Measurements from ENCODE around the gene CD4. TPM values are rescaled to one million over a fixed set of nuclear protein-coding genes. Genes with fewer than 3 reads are reported as not detected.

CD4 gene
- total RNA-seq, 1 donor from 2014 or later: 0.70 TPM

- Mint-ChIP-seq H3K4me3 (ENCODE audit: unreplicated experiment) (peak overlapping the region; percentile 86), H3K27ac (ENCODE audit: unreplicated experiment) (peak overlapping the region; percentile 86), H3K27me3 (ENCODE audit: low read depth) (no peaks in the 10 kb centered on the region), H3K9me3 (ENCODE audit: low read depth) (no peaks in the 10 kb centered on the region), H3K36me3 (ENCODE audit: low read depth) (peaks cover 15% of the 10 kb centered on the region), H3K4me1 (ENCODE audit: low read depth) (peaks cover 58% of the 10 kb centered on the region)
- no peak for DNase-seq (ENCODE audit: low spot score)
- TF ChIP-seq, protein P1, sequence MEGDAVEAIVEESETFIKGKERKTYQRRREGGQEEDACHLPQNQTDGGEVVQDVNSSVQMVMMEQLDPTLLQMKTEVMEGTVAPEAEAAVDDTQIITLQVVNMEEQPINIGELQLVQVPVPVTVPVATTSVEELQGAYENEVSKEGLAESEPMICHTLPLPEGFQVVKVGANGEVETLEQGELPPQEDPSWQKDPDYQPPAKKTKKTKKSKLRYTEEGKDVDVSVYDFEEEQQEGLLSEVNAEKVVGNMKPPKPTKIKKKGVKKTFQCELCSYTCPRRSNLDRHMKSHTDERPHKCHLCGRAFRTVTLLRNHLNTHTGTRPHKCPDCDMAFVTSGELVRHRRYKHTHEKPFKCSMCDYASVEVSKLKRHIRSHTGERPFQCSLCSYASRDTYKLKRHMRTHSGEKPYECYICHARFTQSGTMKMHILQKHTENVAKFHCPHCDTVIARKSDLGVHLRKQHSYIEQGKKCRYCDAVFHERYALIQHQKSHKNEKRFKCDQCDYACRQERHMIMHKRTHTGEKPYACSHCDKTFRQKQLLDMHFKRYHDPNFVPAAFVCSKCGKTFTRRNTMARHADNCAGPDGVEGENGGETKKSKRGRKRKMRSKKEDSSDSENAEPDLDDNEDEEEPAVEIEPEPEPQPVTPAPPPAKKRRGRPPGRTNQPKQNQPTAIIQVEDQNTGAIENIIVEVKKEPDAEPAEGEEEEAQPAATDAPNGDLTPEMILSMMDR (IDR thresholded peaks at IDR 0.05): peak; percentile 80
Observed at GRCh38 chr12:6766651-6767349, 22.5 kb upstream of the CD4 start.

GRCh38 chr12:6767353-6768319 lies 21.7 kb upstream of the CD4 start:
- Mint-ChIP-seq H3K36me3 (ENCODE audit: low read depth) (peaks cover 15% of the 10 kb centered on the region), H3K27me3 (ENCODE audit: low read depth) (no peaks in the 10 kb centered on the region), H3K4me3 (ENCODE audit: unreplicated experiment) (peak overlapping the region; percentile 86), H3K4me1 (ENCODE audit: low read depth) (peaks cover 55% of the 10 kb centered on the region), H3K9me3 (ENCODE audit: low read depth) (no peaks in the 10 kb centered on the region), H3K27ac (ENCODE audit: unreplicated experiment) (peak overlapping the region; percentile 86)
- DNase-seq (ENCODE audit: low spot score): no peak
- TF ChIP-seq, protein P1 (IDR thresholded peaks at IDR 0.05): no peak

- no peaks in the 10 kb centered on the region for H3K9me3 Mint-ChIP-seq (ENCODE audit: low read depth)
- TF ChIP-seq, protein P1 (IDR thresholded peaks at IDR 0.05): no peak
- H3K27ac Mint-ChIP-seq (ENCODE audit: unreplicated experiment): peak overlapping the region; percentile 86
- peak overlapping the region; percentile 86 for H3K4me3 Mint-ChIP-seq (ENCODE audit: unreplicated experiment)
- no peak for DNase-seq (ENCODE audit: low spot score)
- peaks cover 15% of the 10 kb centered on the region for H3K36me3 Mint-ChIP-seq (ENCODE audit: low read depth)
- H3K4me1 Mint-ChIP-seq (ENCODE audit: low read depth): peaks cover 48% of the 10 kb centered on the region
- H3K27me3 Mint-ChIP-seq (ENCODE audit: low read depth): no peaks in the 10 kb centered on the region
Observed at GRCh38 chr12:6768437-6768914, 20.9 kb upstream of the CD4 start.

- Mint-ChIP-seq H3K27me3 (ENCODE audit: low read depth) (no peaks in the 10 kb centered on the region), H3K36me3 (ENCODE audit: low read depth) (peaks cover 15% of the 10 kb centered on the region), H3K4me3 (ENCODE audit: unreplicated experiment) (peak overlapping the region; percentile 86), H3K9me3 (ENCODE audit: low read depth) (no peaks in the 10 kb centered on the region), H3K27ac (ENCODE audit: unreplicated experiment) (peak overlapping the region; percentile 86), H3K4me1 (ENCODE audit: low read depth) (peaks cover 43% of the 10 kb centered on the region)
- TF ChIP-seq, protein P1 (IDR thresholded peaks at IDR 0.05): no peak
- DNase-seq (ENCODE audit: low spot score): no peak
Observed at GRCh38 chr12:6768990-6769389, 20.3 kb upstream of the CD4 start.

DNA sequence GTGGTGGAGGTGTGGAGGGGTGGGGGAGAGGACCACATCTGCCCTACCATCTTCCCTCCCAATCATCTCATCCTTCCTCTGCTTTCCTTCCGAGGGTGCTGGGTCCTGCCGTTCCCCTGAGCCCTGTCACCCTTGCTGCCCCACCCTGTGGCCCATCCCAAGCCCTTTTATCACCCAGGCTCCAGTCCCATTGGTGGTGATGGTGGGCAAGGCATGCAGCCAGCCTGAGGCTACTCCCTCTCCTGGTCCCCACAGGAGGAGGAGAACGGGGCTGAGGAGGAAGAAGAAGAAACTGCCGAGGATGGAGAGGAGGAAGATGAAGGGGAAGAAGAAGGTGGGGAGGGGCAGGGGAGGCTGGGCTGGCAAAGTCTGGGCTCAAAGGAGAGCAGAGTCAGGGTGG lies 19.7 kb upstream of the CD4 start:
- Mint-ChIP-seq H3K27ac (ENCODE audit: unreplicated experiment) (no peak overlapping the region), H3K4me1 (ENCODE audit: low read depth) (peaks cover 36% of the 10 kb centered on the region), H3K4me3 (ENCODE audit: unreplicated experiment) (no peak overlapping the region), H3K9me3 (ENCODE audit: low read depth) (no peaks in the 10 kb centered on the region), H3K27me3 (ENCODE audit: low read depth) (no peaks in the 10 kb centered on the region), H3K36me3 (ENCODE audit: low read depth) (peaks cover 15% of the 10 kb centered on the region)
- TF ChIP-seq, protein P1 (IDR thresholded peaks at IDR 0.05): no peak
- no peak for DNase-seq (ENCODE audit: low spot score)
